Measurements from ENCODE around the gene NUS1.

DNA sequence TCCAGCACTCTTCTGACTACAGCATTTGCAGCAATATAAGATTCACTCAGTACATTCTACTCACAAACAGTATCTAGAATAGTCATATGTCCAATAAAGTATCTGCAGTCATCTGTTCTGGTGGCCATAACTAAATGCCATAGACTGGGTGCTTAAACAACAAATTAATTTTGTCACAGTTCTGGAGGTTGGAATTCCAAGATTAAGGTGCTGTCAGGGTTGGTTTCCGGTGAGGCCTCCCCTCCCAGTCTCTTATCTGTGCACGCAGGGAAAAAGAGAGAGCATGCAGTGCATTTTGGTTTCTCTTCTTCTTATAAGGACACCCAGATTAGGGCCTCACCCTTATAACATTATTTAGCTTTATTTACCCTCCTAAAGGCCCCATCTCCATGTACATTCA lies 21.3 kb upstream of the NUS1 start:
- no peak for TF ChIP-seq PHF20 (IDR thresholded peaks at IDR 0.05; ENCODE audit: partially characterized antibody)
- TF ChIP-seq, protein P1, sequence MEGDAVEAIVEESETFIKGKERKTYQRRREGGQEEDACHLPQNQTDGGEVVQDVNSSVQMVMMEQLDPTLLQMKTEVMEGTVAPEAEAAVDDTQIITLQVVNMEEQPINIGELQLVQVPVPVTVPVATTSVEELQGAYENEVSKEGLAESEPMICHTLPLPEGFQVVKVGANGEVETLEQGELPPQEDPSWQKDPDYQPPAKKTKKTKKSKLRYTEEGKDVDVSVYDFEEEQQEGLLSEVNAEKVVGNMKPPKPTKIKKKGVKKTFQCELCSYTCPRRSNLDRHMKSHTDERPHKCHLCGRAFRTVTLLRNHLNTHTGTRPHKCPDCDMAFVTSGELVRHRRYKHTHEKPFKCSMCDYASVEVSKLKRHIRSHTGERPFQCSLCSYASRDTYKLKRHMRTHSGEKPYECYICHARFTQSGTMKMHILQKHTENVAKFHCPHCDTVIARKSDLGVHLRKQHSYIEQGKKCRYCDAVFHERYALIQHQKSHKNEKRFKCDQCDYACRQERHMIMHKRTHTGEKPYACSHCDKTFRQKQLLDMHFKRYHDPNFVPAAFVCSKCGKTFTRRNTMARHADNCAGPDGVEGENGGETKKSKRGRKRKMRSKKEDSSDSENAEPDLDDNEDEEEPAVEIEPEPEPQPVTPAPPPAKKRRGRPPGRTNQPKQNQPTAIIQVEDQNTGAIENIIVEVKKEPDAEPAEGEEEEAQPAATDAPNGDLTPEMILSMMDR (IDR thresholded peaks at IDR 0.05 in 2 of 3, conservative IDR thresholded peaks at IDR 0.05 in 1 of 3; ENCODE audit: insufficient read depth in 2 of 3, low read depth in 1 of 3, low read length in 3 of 3) = no peak
- no peak for TF ChIP-seq POLR2A (conservative IDR thresholded peaks at IDR 0.05)
- no peak for TF ChIP-seq LEF1 (IDR thresholded peaks at IDR 0.05)
- TF ChIP-seq RNF2 (IDR thresholded peaks at IDR 0.05) = no peak
- TF ChIP-seq, protein P2, sequence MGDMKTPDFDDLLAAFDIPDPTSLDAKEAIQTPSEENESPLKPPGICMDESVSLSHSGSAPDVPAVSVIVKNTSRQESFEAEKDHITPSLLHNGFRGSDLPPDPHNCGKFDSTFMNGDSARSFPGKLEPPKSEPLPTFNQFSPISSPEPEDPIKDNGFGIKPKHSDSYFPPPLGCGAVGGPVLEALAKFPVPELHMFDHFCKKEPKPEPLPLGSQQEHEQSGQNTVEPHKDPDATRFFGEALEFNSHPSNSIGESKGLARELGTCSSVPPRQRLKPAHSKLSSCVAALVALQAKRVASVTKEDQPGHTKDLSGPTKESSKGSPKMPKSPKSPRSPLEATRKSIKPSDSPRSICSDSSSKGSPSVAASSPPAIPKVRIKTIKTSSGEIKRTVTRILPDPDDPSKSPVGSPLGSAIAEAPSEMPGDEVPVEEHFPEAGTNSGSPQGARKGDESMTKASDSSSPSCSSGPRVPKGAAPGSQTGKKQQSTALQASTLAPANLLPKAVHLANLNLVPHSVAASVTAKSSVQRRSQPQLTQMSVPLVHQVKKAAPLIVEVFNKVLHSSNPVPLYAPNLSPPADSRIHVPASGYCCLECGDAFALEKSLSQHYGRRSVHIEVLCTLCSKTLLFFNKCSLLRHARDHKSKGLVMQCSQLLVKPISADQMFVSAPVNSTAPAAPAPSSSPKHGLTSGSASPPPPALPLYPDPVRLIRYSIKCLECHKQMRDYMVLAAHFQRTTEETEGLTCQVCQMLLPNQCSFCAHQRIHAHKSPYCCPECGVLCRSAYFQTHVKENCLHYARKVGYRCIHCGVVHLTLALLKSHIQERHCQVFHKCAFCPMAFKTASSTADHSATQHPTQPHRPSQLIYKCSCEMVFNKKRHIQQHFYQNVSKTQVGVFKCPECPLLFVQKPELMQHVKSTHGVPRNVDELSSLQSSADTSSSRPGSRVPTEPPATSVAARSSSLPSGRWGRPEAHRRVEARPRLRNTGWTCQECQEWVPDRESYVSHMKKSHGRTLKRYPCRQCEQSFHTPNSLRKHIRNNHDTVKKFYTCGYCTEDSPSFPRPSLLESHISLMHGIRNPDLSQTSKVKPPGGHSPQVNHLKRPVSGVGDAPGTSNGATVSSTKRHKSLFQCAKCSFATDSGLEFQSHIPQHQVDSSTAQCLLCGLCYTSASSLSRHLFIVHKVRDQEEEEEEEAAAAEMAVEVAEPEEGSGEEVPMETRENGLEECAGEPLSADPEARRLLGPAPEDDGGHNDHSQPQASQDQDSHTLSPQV (IDR thresholded peaks at IDR 0.05) = no peak
- TF ChIP-seq JUN (IDR thresholded peaks at IDR 0.05; ENCODE audit: borderline replicate concordance, low read depth, low read length) = no peak
- no peak for TF ChIP-seq JUN (CRISPR knock-in tag; IDR thresholded peaks at IDR 0.05; ENCODE audit: borderline replicate concordance)
- no peak for TF ChIP-seq RAD51 (IDR thresholded peaks at IDR 0.05; ENCODE audit: borderline replicate concordance, low read depth)
- TF ChIP-seq EP300 (IDR thresholded peaks at IDR 0.05; ENCODE audit: low read length) = peak; percentile 72; the same call in 1 of the 2 replicates
